Fibroblast of lung (primary cell): ENCODE data around the gene ABCB1.

ENCODE experiments used
- EZH2 ChIP-seq: IDR thresholded peaks from 2 replicates; pipeline ENCODE4 v1.5.1; 2012; ENCODE audit warnings: low read length, control low read depth, mild to moderate bottlenecking; ENCODE audit errors: missing control alignments
- TF ChIP-seq, protein P1 (sequence below), 2 donors: IDR thresholded peaks in 1 of 2; conservative IDR thresholded peaks in 1 of 2; 1 replicate in 1 of 2; 2 replicates in 1 of 2; pipeline ENCODE4 v1.5.1; 2011 to 2012; ENCODE audit warnings: low read length in 2 of 2, control low read depth in 1 of 2, inconsistent platforms in 1 of 2, low read depth in 1 of 2, mild to moderate bottlenecking in 1 of 2

DNA sequence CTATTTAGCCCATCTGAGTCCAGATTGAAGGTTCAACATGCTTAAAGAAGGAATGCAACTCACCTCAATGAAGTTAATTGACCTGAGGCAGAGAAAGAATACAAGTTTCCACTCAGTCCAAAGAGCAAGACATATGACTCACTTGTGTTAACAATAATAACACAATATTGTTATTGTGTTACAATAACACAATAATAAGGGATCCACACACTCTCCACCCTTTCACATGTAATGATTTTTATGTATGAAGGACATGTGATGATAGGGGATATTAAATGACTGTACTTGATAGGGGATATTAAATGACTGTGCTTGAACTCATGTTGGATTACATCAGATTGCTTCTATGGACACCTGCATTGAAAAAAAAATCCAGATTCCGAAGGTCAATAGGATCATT lies 3.6 kb upstream of the ABCB1 start:
- TF ChIP-seq, protein P1, sequence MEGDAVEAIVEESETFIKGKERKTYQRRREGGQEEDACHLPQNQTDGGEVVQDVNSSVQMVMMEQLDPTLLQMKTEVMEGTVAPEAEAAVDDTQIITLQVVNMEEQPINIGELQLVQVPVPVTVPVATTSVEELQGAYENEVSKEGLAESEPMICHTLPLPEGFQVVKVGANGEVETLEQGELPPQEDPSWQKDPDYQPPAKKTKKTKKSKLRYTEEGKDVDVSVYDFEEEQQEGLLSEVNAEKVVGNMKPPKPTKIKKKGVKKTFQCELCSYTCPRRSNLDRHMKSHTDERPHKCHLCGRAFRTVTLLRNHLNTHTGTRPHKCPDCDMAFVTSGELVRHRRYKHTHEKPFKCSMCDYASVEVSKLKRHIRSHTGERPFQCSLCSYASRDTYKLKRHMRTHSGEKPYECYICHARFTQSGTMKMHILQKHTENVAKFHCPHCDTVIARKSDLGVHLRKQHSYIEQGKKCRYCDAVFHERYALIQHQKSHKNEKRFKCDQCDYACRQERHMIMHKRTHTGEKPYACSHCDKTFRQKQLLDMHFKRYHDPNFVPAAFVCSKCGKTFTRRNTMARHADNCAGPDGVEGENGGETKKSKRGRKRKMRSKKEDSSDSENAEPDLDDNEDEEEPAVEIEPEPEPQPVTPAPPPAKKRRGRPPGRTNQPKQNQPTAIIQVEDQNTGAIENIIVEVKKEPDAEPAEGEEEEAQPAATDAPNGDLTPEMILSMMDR (conservative IDR thresholded peaks at IDR 0.05 in 1 of 2, IDR thresholded peaks at IDR 0.05 in 1 of 2; ENCODE audit: low read depth in 1 of 2, low read length in 2 of 2), result no peak
- no peak for TF ChIP-seq EZH2
